Testis (tissue), 3 donors: Measurements from ENCODE around the gene RDM1. TPM values are rescaled to one million over a fixed set of nuclear protein-coding genes. Genes with fewer than 3 reads are reported as not detected.

Experiments
- DNase-seq: peaks from one replicate; pipeline ENCODE4 v3.0.0-alpha.2; 2019
- H3K27ac ChIP-seq, 2 donors: fragments of 200-600 bp; sonication (generic); one replicate each; pipeline ENCODE4 v1.5.1; 2019
- H3K27me3 ChIP-seq: fragments of 200-600 bp; sonication (generic); one replicate; pipeline ENCODE4 v1.5.1; 2019
- H3K36me3 ChIP-seq: fragments of 200-600 bp; sonication (generic); one replicate; pipeline ENCODE4 v1.5.1; 2017; ENCODE audit warnings: low read depth; ENCODE audit errors: missing control alignments
- H3K4me1 ChIP-seq: fragments of 200-600 bp; sonication (generic); one replicate; pipeline ENCODE4 v1.5.1; 2019
- H3K4me3 ChIP-seq, 2 donors: fragments of 200-600 bp; sonication (generic); one replicate each; pipeline ENCODE4 v1.5.1; 2017 to 2019
- H3K9me3 ChIP-seq: fragments of 200-600 bp; sonication (generic); one replicate; pipeline ENCODE4 v1.5.1; 2017
- POLR2A ChIP-seq: fragments of 450-650 bp; IDR thresholded peaks from one replicate; pipeline ENCODE4 v1.6.1; 2017; ENCODE audit warnings: antibody characterized with exemption, mild to moderate bottlenecking, moderate library complexity
- WGBS, 2 donors: methylation state at CpG; one replicate each; pipeline ENCODE4 v1.1.5; 2018; 5-methylcytosine and 5-hydroxymethylcytosine counted together
- intact Hi-C: fragments of 100-400 bp; cut with DNase I; formaldehyde crosslinking; loops from one replicate; pipeline ENCODE4 v1.15.1; 2023; ENCODE audit warnings: low total_unique reads
- polyA plus RNA-seq: library from polyadenylated mRNA; stranded (reverse); fragments of 350-450 nt; fragmentation: Illumina TruSeq; extraction: RNeasy Lipid Tissue Mini Kit (QIAGEN cat#74804); gene quantifications from one replicate; pipeline ENCODE4 v1.2.3, GENCODE V29; 2014; ENCODE audit warnings: low read depth, low replicate concordance; ENCODE audit not compliant: insufficient read depth
- total RNA-seq, 2 donors: library from RNA; depleted of rRNA; stranded (reverse); fragments of >200 nt; gene quantifications; one replicate each; pipeline ENCODE4 v1.2.3, GENCODE V29; 2016
- TF ChIP-seq, protein P1 (sequence below), 3 experiments: fragments of 450-650 bp in 2 of 3; fragments of 200-600 bp in 1 of 3; sonication (generic) in 1 of 3; IDR thresholded peaks; one replicate each; pipeline ENCODE4 v1.5.1; 2016 to 2019; ENCODE audit warnings: antibody characterized with exemption in 3 of 3, mild to moderate bottlenecking in 2 of 3, moderate library complexity in 1 of 3

The RDM1 gene
- total and polyA plus RNA-seq, 3 donors from 2014 or later = 9.6 to 19.3 (median 18.6) TPM

- no peak for TF ChIP-seq POLR2A
- TF ChIP-seq, protein P1, sequence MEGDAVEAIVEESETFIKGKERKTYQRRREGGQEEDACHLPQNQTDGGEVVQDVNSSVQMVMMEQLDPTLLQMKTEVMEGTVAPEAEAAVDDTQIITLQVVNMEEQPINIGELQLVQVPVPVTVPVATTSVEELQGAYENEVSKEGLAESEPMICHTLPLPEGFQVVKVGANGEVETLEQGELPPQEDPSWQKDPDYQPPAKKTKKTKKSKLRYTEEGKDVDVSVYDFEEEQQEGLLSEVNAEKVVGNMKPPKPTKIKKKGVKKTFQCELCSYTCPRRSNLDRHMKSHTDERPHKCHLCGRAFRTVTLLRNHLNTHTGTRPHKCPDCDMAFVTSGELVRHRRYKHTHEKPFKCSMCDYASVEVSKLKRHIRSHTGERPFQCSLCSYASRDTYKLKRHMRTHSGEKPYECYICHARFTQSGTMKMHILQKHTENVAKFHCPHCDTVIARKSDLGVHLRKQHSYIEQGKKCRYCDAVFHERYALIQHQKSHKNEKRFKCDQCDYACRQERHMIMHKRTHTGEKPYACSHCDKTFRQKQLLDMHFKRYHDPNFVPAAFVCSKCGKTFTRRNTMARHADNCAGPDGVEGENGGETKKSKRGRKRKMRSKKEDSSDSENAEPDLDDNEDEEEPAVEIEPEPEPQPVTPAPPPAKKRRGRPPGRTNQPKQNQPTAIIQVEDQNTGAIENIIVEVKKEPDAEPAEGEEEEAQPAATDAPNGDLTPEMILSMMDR (IDR thresholded peaks at IDR 0.05) = no peak
- H3K36me3 ChIP-seq = no peaks in the 10 kb centered on the region
- no peak within 1 kb of the TSS for H3K4me3 ChIP-seq
- H3K4me1 ChIP-seq = no peaks in the 10 kb centered on the region
- 69 to 75% methylated on average over 11 of the region's 11 CpGs for WGBS, 2 donors
- H3K9me3 ChIP-seq = no peaks in the 10 kb centered on the region
- H3K27me3 ChIP-seq = no peaks in the 10 kb centered on the region
- no peak for DNase-seq
- intact Hi-C loops = no loop called here
- no peak within 1 kb of the TSS for H3K27ac ChIP-seq
These were observed 50.6 kb downstream of the RDM1 start, which contains the start of gene CCL5 for GRCh38 chr17:35879773-35880654. Gene CCL5 (minus strand): TSS chr17:35880360.

GRCh38 chr17:35878361-35878760, 52.2 kb downstream of the RDM1 start:
- no peaks in the 10 kb centered on the region for H3K4me1 ChIP-seq
- H3K36me3 ChIP-seq = no peaks in the 10 kb centered on the region
- H3K4me3 ChIP-seq = no peak overlapping the region
- H3K9me3 ChIP-seq = no peaks in the 10 kb centered on the region
- no peaks in the 10 kb centered on the region for H3K27me3 ChIP-seq
- no peak overlapping the region for H3K27ac ChIP-seq
- intact Hi-C loops = no loop called here
- WGBS, 2 donors = 79 to 84% methylated on average over 4 of the region's 4 CpGs
- TF ChIP-seq POLR2A = no peak
- TF ChIP-seq, protein P1 (IDR thresholded peaks at IDR 0.05) = no peak
- DNase-seq = no peak

DNA sequence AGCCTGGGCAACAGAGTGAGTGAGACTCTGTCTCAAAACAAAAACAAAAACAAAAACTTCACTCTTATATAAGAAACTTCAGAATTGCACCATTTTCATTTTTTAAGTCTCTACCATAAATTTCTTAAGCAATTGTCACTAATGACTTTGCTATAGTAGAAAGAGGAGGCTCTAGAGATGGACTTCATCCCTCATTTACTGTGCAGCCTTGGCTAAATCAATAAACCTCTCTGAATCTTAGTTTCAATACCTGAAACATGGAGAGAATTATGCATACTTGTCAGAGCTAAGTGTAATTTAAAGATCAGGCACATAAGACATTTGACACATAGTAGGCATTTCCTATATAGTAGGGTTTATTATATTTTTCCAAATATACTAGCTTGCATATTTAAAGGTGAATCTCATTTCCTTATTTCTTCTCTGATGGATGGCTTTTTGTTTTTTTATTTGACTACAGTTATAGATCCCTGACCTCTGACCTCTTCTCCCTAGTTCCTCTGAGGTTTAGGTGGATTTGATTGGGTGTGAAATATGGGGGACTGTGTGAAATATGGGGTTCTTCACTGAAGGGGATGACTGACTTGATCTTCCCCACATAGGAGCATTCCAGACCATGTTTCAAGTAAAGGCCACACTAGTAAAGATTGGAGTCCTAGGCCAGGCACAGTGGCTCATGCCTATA, 53.1 kb downstream of the RDM1 start:
- Histone ChIP-seq H3K27me3 (no peaks in the 10 kb centered on the region), H3K4me1 (no peaks in the 10 kb centered on the region), H3K9me3 (no peaks in the 10 kb centered on the region), H3K36me3 (no peaks in the 10 kb centered on the region), H3K27ac (no peak overlapping the region), H3K4me3 (no peak overlapping the region)
- intact Hi-C loops = no loop called here
- TF ChIP-seq, protein P1 (IDR thresholded peaks at IDR 0.05) = no peak
- TF ChIP-seq POLR2A = no peak
- DNase-seq = no peak

DNA sequence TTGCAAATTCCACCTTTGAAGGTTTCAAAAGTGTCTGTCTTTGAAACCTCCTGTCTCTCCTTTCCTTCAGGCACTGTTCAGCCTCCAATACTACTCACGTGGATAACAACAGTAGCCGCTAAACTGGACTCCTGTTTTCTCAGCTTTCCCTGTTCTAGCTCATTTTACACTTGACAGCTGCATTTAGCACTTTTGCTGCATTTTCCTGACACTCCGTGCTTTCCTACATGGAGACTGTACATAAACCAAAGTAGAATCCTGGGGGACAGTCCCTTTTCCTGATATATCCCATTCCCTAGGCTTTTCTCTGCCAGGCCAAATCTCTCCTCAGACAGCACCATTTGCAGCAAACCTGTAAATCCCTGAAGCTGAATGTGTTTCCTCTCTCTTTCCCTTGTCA, 54.0 kb downstream of the RDM1 start:
- H3K36me3 ChIP-seq = no peaks in the 10 kb centered on the region
- H3K9me3 ChIP-seq = no peaks in the 10 kb centered on the region
- H3K4me1 ChIP-seq = no peaks in the 10 kb centered on the region
- no peaks in the 10 kb centered on the region for H3K27me3 ChIP-seq
- H3K27ac ChIP-seq = no peak overlapping the region
- intact Hi-C loops = no loop called here
- DNase-seq = no peak
- TF ChIP-seq POLR2A = no peak
- TF ChIP-seq, protein P1 (IDR thresholded peaks at IDR 0.05) = no peak
- 81 to 85% methylated on average over 3 of the region's 3 CpGs for WGBS, 2 donors
- no peak overlapping the region for H3K4me3 ChIP-seq
